ENCODE results near the gene CLCF1.

CLCF1 gene

GRCh38 chr11:67372993-67373647 is at the start of gene CLCF1:
CLCF1 (minus strand) TSS chr11:67373598; CDS start chr11:67373539, 59 bp downstream.
- no peak for DNase-seq (ENCODE audit: low read depth)

DNA sequence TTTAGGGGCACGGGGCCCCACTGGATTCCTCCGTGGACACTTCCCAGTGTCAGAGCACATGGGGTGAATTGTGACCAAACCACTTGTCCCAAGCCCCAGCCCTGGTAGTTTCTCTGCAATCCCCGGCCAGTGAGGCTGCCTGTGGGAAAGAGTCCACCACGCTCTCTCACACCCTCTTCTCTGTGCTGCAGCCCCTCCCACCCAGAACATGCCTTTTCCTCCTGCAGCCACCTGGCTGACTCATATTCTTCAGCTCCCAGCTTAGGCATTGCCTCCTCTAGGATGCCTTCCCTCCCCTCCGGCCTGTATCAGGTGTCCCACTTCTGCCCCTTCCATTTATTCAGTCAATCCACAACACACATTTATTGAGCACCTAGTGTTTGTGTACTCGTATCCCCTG is 49.5 kb upstream of the CLCF1 start:
- DNase-seq (ENCODE audit: low read depth), result no peak

DNA sequence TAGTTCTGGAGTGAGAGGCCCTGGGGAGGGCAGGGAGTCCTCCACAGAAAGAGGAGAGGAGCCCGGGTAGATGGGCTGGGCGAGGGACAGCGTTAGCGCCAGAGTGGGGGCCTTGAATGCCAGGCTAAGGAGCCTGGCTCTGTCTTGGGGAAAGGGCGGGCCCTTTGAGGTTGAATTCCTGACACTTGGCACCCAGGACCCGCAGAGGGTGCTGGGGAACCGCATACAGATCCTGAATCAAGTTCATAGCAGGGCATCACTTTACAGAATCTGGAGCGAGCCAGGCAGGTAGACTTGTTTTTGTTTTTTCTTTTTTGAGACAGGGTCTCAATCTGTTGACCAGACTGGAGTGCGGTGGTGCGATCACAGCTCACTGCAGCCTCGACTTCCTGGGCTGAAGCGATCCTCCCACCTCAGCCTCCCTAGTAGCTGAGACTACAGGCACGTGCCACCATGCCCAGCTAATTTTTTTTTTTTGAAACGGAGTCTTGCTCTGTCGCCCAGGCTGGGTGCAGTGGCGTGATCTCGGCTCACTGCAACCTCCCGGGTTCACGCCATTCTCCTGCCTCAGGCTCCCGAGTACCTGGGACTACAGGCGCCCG is 48.1 kb upstream of the CLCF1 start:
- DNase-seq (ENCODE audit: low read depth), result no peak

DNA sequence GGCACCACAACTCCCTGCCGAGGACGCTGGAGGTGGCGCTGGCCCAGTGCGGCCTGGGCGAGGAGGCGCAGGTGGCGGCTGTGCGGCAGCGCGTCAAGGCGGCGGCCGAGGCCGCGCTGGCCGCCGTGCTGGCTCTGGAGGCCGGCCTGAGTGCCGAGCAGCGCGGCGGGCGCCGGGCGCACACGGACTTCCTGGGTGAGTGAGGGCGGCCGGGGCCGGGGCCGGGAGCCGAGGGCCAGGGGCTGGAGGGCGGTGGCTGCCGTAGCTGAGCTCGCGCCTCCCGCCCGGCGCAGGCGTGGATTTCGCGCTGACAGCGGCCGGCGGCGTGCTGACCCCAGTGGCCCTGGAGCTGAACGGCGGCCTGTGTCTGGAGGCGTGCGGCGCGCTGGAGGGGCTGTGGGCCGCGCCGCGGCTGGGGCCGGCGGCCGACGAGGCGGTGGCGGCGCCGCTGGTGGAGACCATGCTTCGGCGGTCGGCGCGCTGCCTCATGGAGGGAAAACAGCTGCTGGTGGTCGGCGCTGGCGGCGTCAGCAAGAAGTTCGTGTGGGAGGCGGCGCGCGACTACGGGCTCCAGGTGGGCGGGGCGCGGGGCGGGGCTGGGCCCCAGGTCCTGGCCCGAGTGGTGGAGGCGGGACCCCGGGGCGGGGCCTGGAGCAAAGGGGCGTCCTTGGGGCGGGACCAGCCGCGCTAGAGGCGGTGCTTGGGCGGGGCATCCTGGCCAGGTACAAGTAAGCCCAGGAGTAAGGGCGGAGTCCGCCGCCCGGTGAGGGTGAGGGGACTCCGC is 47.4 kb upstream of the CLCF1 start:
- DNase-seq (ENCODE audit: low read depth), result peak; percentile 98

DNA sequence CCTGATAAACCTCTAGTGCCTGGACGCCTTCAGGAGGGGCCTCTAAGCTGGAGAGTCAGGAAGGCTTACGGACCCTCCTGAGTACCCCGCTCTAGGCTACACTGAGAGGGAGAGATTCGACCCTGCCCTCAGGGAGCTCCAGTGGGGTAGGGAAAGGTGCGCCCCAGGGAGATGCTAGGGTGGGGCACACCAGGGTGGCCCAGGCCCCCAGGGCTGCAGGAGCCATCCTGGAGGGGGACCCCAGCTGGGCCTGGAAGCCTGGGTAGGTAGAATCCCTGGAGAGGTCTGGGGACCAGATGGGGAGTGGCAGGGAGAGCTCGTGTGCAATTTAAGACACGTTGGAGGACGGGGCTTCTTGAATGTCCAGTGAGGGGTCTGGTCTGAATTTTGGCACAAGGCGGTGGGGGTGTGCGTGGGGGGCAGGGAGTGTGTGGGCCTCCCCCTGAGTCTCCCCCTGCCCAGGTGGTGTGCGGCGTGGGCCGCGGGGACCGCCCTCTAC is 46.8 kb upstream of the CLCF1 start:
- DNase-seq (ENCODE audit: low read depth), result no peak

- DNase-seq (ENCODE audit: low read depth), result no peak
Observed at GRCh38 chr11:67419325-67420049, 46.1 kb upstream of the CLCF1 start.

DNA sequence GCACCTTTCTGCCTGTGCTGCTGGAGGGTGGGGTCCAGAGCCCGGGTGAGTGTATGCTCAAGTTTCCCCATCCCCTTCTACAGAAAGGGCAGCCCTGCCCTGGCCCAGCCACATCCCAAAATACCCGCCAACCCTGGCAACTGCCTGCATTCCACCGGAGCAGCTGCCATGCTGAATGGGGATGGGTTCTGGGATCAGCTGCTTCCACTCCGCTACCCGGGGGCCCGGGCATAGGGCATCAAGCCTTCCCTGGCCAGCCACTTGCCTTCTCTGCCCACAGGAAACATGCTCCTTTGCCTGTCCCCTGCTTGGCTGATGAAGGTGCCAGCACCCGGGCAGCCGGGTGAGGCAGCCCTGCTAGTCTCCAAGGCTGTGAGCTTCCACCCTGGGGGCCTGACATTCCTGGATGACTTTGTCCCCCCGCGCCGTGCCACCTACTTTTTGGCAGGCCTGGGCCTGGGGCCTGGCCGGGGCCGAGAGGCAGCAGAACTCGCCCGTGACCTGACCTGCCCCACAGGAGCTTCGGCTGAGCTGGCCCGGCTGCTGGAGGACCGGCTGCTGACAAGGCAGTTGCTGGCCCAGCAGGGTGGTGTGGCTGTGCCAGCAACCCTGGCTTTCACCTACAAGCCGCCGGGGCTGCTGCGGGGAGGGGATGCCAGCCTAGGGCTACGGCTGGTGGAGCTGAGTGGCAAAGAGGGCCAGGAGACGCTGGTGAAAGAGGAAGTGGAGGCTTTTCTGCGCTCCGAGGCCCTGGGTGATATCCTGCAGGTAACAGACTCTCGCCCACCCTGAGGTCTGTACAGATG is 45.3 kb upstream of the CLCF1 start:
- DNase-seq (ENCODE audit: low read depth), result no peak

- no peak for DNase-seq (ENCODE audit: low read depth)
Observed at GRCh38 chr11:67417425-67417824, 44.0 kb upstream of the CLCF1 start.

- no peak for DNase-seq (ENCODE audit: low read depth)
Observed at GRCh38 chr11:67416416-67417335, 43.3 kb upstream of the CLCF1 start.

DNA sequence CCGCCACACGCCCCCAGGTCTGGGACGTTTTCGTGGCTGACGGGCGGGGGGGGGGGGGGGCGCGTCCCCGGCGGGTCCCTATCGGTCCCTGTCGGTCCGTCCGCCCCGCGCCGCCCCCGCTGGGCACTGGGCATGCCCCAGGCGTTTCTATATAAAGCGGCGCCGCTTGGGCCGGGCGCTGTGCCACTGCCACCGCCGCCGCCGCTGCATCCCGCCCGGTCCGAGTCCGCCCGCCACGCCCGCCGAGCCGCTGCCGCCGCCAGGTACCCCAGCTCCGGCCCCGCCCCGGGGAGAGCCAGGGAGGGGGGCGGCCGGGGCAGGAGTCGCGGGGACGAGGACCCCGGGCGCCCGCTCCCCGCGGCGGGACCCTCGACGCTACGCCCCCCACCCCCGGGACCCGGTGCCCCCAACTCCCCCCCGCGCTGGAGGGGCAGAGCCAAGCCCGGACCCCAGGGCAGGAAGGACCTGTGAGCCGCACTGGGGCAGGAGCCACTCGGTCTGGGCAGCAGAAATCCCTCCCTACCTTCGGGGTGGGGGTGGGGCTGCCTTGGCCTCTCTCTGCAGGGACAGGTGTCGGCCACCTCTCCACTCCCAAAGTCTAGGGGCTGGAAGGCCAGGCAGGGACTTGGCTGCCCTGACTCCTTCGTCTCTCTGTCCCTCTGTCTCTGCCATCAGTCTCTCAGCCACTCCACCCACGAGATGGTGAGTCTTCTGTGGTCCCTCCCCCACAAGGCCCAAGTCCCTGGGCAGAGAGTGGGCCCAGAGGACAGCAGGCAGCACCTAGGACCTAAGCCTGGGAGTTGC is 42.3 kb upstream of the CLCF1 start, which contains the start of gene CARNS1:
TSS of gene CARNS1 (plus strand) at position 178 of the 804 bp plus-strand sequence. CDS start at position 700, 522 bp downstream.
- no peak for DNase-seq (ENCODE audit: low read depth)

DNA sequence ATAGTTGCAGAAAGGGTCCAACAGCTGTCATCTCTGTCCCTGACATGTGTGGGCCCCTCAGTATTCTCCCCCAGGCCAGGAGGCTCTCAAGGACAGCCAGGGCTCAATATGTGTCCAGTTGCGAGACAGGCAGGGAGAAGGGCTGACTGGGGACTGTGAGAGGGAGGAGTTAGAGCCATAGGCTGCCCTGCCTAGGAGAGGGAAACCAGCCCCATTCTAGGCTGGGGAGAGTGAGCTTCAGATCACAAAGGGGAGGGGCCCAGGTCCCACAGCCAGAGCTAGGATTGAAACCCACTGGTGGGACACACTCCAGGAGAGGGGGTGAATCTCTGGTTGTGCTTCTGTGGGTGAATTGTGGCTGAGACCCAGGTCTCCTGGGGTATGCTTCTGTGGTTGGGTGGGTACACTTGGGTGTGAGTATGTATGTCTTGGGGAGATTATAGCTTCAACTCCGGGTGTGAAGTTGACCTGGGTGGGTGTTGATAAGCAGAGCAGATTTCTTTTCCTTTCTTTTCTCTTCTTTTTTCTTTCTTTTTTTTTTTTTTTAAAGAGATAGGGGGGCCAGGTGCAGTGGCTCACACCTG is 40.0 kb upstream of the CLCF1 start:
- DNase-seq (ENCODE audit: low read depth), result no peak

DNA sequence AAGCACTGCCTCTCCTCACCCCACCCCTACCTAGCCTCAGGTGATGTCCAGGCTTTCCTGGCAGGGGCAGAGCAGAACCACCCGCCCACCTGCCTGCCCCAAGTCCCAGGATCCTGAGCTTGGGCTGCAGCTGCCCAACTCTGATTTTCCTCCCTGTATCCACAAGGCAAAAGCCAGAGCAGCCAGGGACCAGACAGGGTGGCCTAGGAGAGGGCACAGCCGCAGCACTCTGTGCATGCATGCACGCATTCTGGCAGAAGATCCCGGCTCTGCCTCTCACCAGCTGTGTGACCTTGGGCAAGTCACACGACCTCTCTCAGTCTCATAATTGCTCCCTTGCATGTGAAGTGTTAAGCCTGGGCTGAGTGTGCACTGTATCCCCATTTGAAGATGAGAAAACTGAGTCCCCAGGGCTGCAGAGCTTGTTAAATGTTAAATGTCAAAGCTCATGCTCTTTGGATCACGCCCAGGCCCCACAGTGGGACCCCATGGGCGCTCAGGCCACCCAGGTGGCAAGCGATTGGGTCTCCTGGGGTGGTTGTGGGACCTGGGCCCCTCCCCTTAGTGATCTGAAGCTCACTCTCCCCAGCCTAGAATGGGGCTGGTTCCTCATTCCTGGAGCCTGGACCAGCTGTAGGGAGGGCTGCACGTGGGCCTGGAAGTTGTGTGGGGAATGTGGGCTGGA is 39.2 kb upstream of the CLCF1 start:
- DNase-seq (ENCODE audit: low read depth), result no peak

DNA sequence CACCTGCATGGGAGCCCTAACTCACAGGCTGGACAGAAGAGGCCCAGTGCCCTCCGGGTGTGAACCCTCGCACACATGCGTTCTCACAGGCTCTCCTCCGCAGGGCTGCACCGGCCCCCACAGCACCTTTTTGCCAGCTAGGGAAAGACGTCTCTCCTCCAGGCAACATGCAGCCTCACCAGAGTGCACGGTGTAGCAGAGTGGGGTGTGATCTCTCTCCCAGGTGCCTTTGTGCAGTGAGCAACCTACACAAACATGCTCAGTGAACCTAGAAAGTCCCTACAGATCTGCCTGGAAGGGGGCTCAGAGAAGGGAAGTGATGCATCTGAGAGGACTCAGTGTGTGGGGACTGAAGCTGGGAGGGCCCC is 38.4 kb upstream of the CLCF1 start:
- no peak for DNase-seq (ENCODE audit: low read depth)

GRCh38 chr11:67410984-67411784 is 37.8 kb upstream of the CLCF1 start:
- no peak for DNase-seq (ENCODE audit: low read depth)

GRCh38 chr11:67410369-67410831 is 37.0 kb upstream of the CLCF1 start:
- no peak for DNase-seq (ENCODE audit: low read depth)

DNA sequence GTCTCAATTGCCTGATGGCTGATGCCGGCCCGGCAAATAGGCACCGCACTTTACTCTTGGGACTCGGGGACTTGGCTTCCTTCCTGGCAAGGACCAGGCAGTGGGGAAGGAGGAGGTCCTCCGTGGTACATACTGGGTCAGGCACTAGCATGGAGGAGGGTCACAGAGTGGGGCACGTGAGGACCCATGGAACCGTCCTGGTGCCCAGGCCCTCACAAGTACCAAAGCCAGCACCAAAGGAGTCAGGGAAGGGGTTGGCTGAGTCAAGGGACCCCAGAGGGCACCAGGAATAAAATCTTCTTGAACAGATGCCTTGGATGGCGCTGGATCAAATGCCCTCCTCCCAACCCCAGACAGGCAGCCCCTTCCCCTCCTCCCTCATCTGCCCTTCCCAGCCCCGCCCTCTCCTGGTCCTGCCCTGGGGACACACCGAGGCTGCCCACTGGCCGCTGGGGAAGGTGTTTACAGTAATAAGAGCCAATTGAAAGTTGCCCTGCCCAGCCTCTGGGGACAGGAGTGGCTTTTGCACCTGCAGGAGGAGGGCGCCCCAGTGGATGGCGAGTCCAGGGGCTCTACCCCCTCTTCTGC is 36.5 kb upstream of the CLCF1 start:
- no peak for DNase-seq (ENCODE audit: low read depth)

DNA sequence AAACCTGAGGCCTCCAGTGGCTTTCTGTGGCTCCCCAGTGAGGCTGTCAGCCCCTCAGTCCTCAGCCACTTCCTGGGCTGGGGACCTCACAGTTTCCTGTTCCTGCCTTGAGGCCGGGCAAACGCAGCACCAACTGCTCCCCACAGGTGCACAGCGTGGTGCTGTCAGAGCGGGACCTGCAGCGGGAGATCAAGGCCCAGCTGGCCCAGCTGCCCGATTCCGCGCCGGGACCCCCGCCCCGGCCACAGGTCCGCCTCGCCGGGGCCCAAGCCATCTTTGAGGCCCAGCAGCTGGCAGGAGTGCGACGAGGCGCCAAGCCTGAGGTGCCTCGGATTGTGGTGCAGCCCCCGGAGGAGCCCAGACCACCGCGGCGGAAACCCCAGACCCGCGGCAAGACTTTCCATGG is 35.9 kb upstream of the CLCF1 start:
- DNase-seq (ENCODE audit: low read depth), result no peak
